Measurements from ENCODE around the gene TMEM243.
"Not testable (repeated sequence)": the region's sequence is repeated elsewhere in the genome, so short reads cannot be mapped to it uniquely, and the experiment has no call there.

Gene TMEM243

GRCh38 chr7:87219545-87220025 is at the start of gene TMEM243:
Gene TMEM243 (minus strand): TSS chr7:87219732. CDS start chr7:87219503, 229 bp downstream.
- peak; percentile 87 for DNase-seq

- no peak for DNase-seq
Measured at GRCh38 chr7:87267239-87267900, 47.8 kb upstream of the TMEM243 start.

- DNase-seq: no peak
Measured at GRCh38 chr7:87263537-87263936, 44.0 kb upstream of the TMEM243 start.

- peak; percentile 82 for DNase-seq
Measured at GRCh38 chr7:87253589-87254087, 34.1 kb upstream of the TMEM243 start.

- DNase-seq: not testable (repeated sequence)
Measured at GRCh38 chr7:87245671-87246070, 26.1 kb upstream of the TMEM243 start.

- DNase-seq: peak; percentile 29
Measured at GRCh38 chr7:87238464-87239051, 19.0 kb upstream of the TMEM243 start.

- DNase-seq: peak; percentile 74
Measured at GRCh38 chr7:87234949-87235348, 15.4 kb upstream of the TMEM243 start.

- no peak for DNase-seq
Measured at GRCh38 chr7:87231711-87232110, 12.2 kb upstream of the TMEM243 start.

- DNase-seq: no peak
Measured at GRCh38 chr7:87231258-87231657, 11.7 kb upstream of the TMEM243 start.

GRCh38 chr7:87226495-87226894 is 7.0 kb upstream of the TMEM243 start:
- no peak for DNase-seq

- no peak for DNase-seq
Measured at GRCh38 chr7:87225696-87226095, 6.2 kb upstream of the TMEM243 start.

- no peak for DNase-seq
Measured at GRCh38 chr7:87223666-87224065, 4.1 kb upstream of the TMEM243 start.

- DNase-seq: no peak
Measured at GRCh38 chr7:87220734-87221215, 1.2 kb upstream of the TMEM243 start.

GRCh38 chr7:87220026-87220733 is 648 bp upstream of the TMEM243 start:
- DNase-seq: peak; percentile 69

- DNase-seq: peak; percentile 78
Measured at GRCh38 chr7:87218796-87219544, 562 bp downstream of the TMEM243 start.

- no peak for DNase-seq
Measured at GRCh38 chr7:87217983-87218653, 1.4 kb downstream of the TMEM243 start.

GRCh38 chr7:87216701-87217508 is 2.6 kb downstream of the TMEM243 start:
- no peak for DNase-seq

- DNase-seq: no peak
Measured at GRCh38 chr7:87215046-87215445, 4.5 kb downstream of the TMEM243 start.

- DNase-seq: no peak
Measured at GRCh38 chr7:87213811-87214210, 5.7 kb downstream of the TMEM243 start.

GRCh38 chr7:87213252-87213651 is 6.3 kb downstream of the TMEM243 start:
- no peak for DNase-seq

GRCh38 chr7:87212498-87212897 is 7.0 kb downstream of the TMEM243 start:
- peak; percentile 90 for DNase-seq

Measured in OCI-M1 (cell line).